Lower leg skin (tissue), 4 donors: Measurements from ENCODE around the gene MSL2. TPM values are rescaled to one million over a fixed set of nuclear protein-coding genes. Genes with fewer than 3 reads are reported as not detected.
"Not testable (repeated sequence)": the region's sequence is repeated elsewhere in the genome, so short reads cannot be mapped to it uniquely, and the experiment has no call there.

ENCODE experiments used
- DNase-seq, 2 donors: peaks; one replicate each; pipeline ENCODE4 v3.0.0-alpha.2; 2019; ENCODE audit warnings: low spot score in 2 of 2
- H3K4me3 ChIP-seq: fragments of 200-600 bp; sonication (generic); 2 replicates; pipeline ENCODE4 v1.5.1; 2017; ENCODE audit warnings: mild to moderate bottlenecking, low read depth; ENCODE audit not compliant: poor library complexity, severe bottlenecking
- POLR2A ChIP-seq, 2 donors: fragments of 450-650 bp; IDR thresholded peaks; one replicate each; pipeline ENCODE4 v1.6.1; 2016 to 2017; ENCODE audit warnings: antibody characterized with exemption in 2 of 2, mild to moderate bottlenecking in 1 of 2, moderate library complexity in 1 of 2
- WGBS, 2 donors: methylation state at CpG; one replicate each; pipeline ENCODE4 v1.1.5; 2018; 5-methylcytosine and 5-hydroxymethylcytosine counted together
- intact Hi-C: fragments of 100-400 bp; cut with DNase I; formaldehyde crosslinking; loops from one replicate; pipeline ENCODE4 v1.15.0; 2023; ENCODE audit warnings: low total_unique reads
- total RNA-seq, 4 donors: library from RNA; depleted of rRNA; stranded (reverse); fragments of >200 nt; gene quantifications; one replicate each; pipeline ENCODE4 v1.1.0, GENCODE V29; 2016
- TF ChIP-seq, protein P1 (sequence below), 3 donors: fragments of 450-650 bp; IDR thresholded peaks; one replicate each; pipeline ENCODE4 v1.5.1; 2016; ENCODE audit warnings: antibody characterized with exemption in 3 of 3, mild to moderate bottlenecking in 3 of 3, moderate library complexity in 2 of 3

The MSL2 gene
- total RNA-seq, 4 donors from 2014 or later, result 26.9 to 38.0 (median 30.4) TPM

GRCh38 chr3:136235545-136235944 is 39.4 kb upstream of the MSL2 start:
- intact Hi-C loops, result no loop called here
- TF ChIP-seq POLR2A (IDR thresholded peaks at IDR 0.05), result no peak
- TF ChIP-seq, protein P1, sequence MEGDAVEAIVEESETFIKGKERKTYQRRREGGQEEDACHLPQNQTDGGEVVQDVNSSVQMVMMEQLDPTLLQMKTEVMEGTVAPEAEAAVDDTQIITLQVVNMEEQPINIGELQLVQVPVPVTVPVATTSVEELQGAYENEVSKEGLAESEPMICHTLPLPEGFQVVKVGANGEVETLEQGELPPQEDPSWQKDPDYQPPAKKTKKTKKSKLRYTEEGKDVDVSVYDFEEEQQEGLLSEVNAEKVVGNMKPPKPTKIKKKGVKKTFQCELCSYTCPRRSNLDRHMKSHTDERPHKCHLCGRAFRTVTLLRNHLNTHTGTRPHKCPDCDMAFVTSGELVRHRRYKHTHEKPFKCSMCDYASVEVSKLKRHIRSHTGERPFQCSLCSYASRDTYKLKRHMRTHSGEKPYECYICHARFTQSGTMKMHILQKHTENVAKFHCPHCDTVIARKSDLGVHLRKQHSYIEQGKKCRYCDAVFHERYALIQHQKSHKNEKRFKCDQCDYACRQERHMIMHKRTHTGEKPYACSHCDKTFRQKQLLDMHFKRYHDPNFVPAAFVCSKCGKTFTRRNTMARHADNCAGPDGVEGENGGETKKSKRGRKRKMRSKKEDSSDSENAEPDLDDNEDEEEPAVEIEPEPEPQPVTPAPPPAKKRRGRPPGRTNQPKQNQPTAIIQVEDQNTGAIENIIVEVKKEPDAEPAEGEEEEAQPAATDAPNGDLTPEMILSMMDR (IDR thresholded peaks at IDR 0.05), result no peak
- no peak overlapping the region for H3K4me3 ChIP-seq
- no peak for DNase-seq
- WGBS, 2 donors, result 73 to 92% methylated on average over 1 of the region's 1 CpG

- TF ChIP-seq POLR2A (IDR thresholded peaks at IDR 0.05), result no peak
- TF ChIP-seq, protein P1 (IDR thresholded peaks at IDR 0.05), result no peak
- intact Hi-C loops, result no loop called here
- no peak overlapping the region for H3K4me3 ChIP-seq
- DNase-seq, result no peak
- 80 to 84% methylated on average over 2 of the region's 2 CpGs for WGBS, 2 donors
Measured at GRCh38 chr3:136232413-136232812, 36.3 kb upstream of the MSL2 start.

DNA sequence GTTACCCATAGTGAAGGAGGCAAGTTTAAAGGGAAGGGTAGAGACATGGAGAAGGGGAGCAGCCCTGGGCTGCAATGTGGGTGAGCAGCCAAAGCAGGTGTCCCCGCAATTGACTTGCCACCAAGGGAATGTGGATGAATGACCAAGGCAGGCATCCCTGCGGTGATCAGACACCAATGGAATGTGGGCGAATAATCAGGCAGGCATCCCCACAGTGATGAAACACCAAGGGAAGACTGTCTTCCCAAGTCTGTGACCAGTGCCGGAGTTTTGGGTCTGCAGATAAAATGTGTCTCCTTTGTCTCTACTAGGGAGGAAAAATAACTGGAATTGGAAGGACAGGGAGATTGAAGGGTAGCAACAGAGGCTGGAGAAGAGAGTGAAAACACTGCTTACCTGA is 26.6 kb upstream of the MSL2 start:
- intact Hi-C loops, result not testable (repeated sequence)

GRCh38 chr3:136211547-136211946 is 15.4 kb upstream of the MSL2 start:
- DNase-seq, result no peak
- TF ChIP-seq, protein P1 (IDR thresholded peaks at IDR 0.05), result no peak
- no peak for TF ChIP-seq POLR2A (IDR thresholded peaks at IDR 0.05)
- H3K4me3 ChIP-seq, result no peak overlapping the region
- intact Hi-C loops, result no loop called here
- 73 to 84% methylated on average over 2 of the region's 2 CpGs for WGBS, 2 donors

More for the DNA sequence above, 26.6 kb upstream of the MSL2 start:
- not testable (repeated sequence) for DNase-seq, H3K4me3 ChIP-seq
- 89 to 97% methylated on average over 4 of the region's 4 CpGs for WGBS, 2 donors

DNA sequence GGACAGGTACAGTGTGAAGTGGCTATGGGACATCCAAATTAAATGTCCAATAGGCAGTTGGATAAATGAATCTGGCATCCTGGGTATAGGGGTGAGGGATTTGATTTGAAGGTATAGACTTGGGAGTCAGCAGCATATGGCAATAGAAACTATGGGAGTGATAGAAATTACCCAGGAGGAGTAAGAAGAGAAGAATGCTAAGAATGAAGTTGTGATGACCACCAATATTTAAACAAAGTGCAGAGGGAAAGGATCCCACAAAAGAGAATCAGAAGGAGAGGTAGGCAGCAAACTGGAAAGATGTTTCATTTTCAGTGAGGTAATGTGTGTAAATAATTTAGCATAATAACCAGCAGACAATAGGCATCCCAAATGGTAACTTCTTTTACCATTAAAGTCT is 13.8 kb upstream of the MSL2 start:
- no peak for DNase-seq
- no peak for TF ChIP-seq POLR2A (IDR thresholded peaks at IDR 0.05)
- TF ChIP-seq, protein P1 (IDR thresholded peaks at IDR 0.05), result no peak
- no peak overlapping the region for H3K4me3 ChIP-seq
- intact Hi-C loops, result no loop called here

GRCh38 chr3:136207489-136208115 is 11.5 kb upstream of the MSL2 start:
- WGBS, 2 donors, result 61 to 62% methylated on average over 4 of the region's 4 CpGs
- intact Hi-C loops, result no loop called here
- no peak for DNase-seq

GRCh38 chr3:136199219-136199618 is 3.1 kb upstream of the MSL2 start:
- intact Hi-C loops, H3K4me3 ChIP-seq, DNase-seq: not testable (repeated sequence)
- WGBS, 2 donors, result 90 to 94% methylated on average over 5 of the region's 5 CpGs

More at GRCh38 chr3:136207489-136208115, 11.5 kb upstream of the MSL2 start:
- TF ChIP-seq, protein P1 (IDR thresholded peaks at IDR 0.05), result no peak
- TF ChIP-seq POLR2A (IDR thresholded peaks at IDR 0.05), result no peak
- no peak overlapping the region for H3K4me3 ChIP-seq

DNA sequence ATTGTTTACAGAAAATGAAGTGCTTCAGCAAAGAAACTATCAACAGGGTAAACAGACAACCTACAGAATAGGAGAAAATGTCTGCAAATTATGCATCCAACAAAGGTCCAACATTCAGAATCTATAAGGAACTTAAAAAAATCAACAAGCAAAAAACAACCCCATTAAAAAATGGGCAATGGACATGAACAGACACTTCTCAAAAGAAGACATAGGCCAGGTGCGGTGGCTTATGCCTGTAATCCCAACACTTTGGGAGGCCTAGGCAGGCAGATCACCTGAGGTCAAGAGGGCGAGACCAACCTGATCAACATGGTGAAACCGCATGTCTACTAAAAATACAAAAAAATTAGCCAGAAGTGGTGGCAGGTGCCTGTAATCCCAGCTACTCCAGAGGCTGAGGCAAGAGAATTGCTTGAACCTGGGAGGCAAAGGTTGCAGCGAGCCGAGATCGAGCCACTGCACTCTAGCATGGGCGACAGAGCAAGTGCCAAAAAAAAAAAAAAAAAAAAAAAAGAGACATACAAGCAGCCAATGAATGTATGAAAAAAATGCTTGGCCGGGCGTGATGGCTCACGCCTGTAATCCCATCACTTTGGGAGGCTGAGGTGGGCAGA is 2.4 kb upstream of the MSL2 start:
- H3K4me3 ChIP-seq, intact Hi-C loops, DNase-seq: not testable (repeated sequence)
- 94 to 96% methylated on average over 9 to 10 of the region's 10 CpGs for WGBS, 2 donors
